PC-9 (cell line): ENCODE data around the gene ASTN2. TPM values are rescaled to one million over a fixed set of nuclear protein-coding genes. Genes with fewer than 3 reads are reported as not detected.

Experiments used
- BruUV-seq: library from RNA; stranded (reverse); fragments of 400-500 nt; replicated peaks from 2 replicates; lab custom pipeline; 2021; lab: Mats Ljungman, UMichigan
- CTCF ChIA-PET: fragments of 300-600 bp; sonication (Branson Sonifier 250); formaldehyde crosslinking; loops from one replicate; lab custom pipeline; 2022; ENCODE audit warnings: antibody characterized with exemption; lab: Charles Lee
- POLR2A ChIA-PET: fragments of 300-600 bp; sonication (Branson Sonifier 250); formaldehyde crosslinking; loops from one replicate; lab custom pipeline; 2022; ENCODE audit warnings: antibody characterized with exemption; ENCODE audit not compliant: unreplicated experiment; lab: Charles Lee
- DNase-seq, 2 experiments: peaks; one replicate each; pipeline versions ENCODE4 v3.0.0 to v3.0.0-alpha.2; 2015 to 2022; ENCODE audit warnings: mixed read lengths in 1 of 2
- H2AFZ ChIP-seq: fragments of 200-600 bp; sonication (generic); 2 replicates; pipeline ENCODE4 v1.8.1; 2017; ENCODE audit warnings: antibody characterized with exemption
- H3F3A ChIP-seq: fragments of 200-600 bp; sonication (generic); 2 replicates; pipeline ENCODE4 v1.8.1; 2017; ENCODE audit warnings: antibody characterized with exemption, mild to moderate bottlenecking, low read depth; ENCODE audit not compliant: insufficient read depth
- H3K27ac ChIP-seq: fragments of 200-600 bp; sonication (generic); 2 replicates; pipeline ENCODE4 v1.6.1; 2016; ENCODE audit warnings: mixed run types
- H3K27me3 ChIP-seq: fragments of 200-600 bp; sonication (generic); 2 replicates; pipeline ENCODE4 v1.6.1; 2016; ENCODE audit warnings: low read depth, mixed run types; ENCODE audit not compliant: insufficient read depth
- H3K36me3 ChIP-seq: fragments of 200-600 bp; sonication (generic); 2 replicates; pipeline ENCODE4 v1.6.1; 2016; ENCODE audit warnings: low read depth, mixed run types
- H3K4me1 ChIP-seq: fragments of 200-600 bp; sonication (generic); replicated peaks from 2 replicates; pipeline ENCODE4 v1.6.1; 2016; ENCODE audit warnings: mixed run types; ENCODE audit not compliant: insufficient read depth
- H3K4me2 ChIP-seq: fragments of 200-600 bp; sonication (generic); 2 replicates; pipeline ENCODE4 v1.6.1; 2017; ENCODE audit warnings: mixed run types
- H3K4me3 ChIP-seq: fragments of 200-600 bp; sonication (generic); 2 replicates; pipeline ENCODE4 v1.6.1; 2016; ENCODE audit warnings: mixed run types
- H3K79me2 ChIP-seq: fragments of 200-600 bp; sonication (generic); 2 replicates; pipeline ENCODE4 v1.6.1; 2017; ENCODE audit warnings: low read depth, mixed run types
- H3K9me2 ChIP-seq: fragments of 200-600 bp; sonication (generic); 2 replicates; pipeline ENCODE4 v1.8.1; 2017; ENCODE audit warnings: mild to moderate bottlenecking; ENCODE audit not compliant: insufficient read depth
- H3K9me3 ChIP-seq: fragments of 200-600 bp; sonication (generic); 2 replicates; pipeline ENCODE4 v1.8.1; 2016; ENCODE audit warnings: low read depth; ENCODE audit not compliant: insufficient read depth
- H4K20me1 ChIP-seq: fragments of 200-600 bp; sonication (generic); 2 replicates; pipeline ENCODE4 v1.8.1; 2017; ENCODE audit not compliant: insufficient read depth
- CTCF ChIP-seq: fragments of 200-600 bp; sonication (generic); conservative IDR thresholded peaks from 2 replicates; pipeline ENCODE4 v1.6.1; 2017; ENCODE audit warnings: mixed run types, antibody characterized with exemption, mild to moderate bottlenecking, moderate library complexity
- EZH2 ChIP-seq: fragments of 200-600 bp; sonication (generic); IDR thresholded peaks from 2 replicates; pipeline ENCODE4 v1.8.0; 2017; ENCODE audit warnings: antibody characterized with exemption, low read depth
- intact Hi-C: fragments of 100-400 bp; cut with micrococcal nuclease; formaldehyde crosslinking; loops from one replicate; pipeline ENCODE4 v1.10.0; 2022; ENCODE audit not compliant: unreplicated experiment
- total RNA-seq: library from RNA; stranded (reverse); gene quantifications from 2 replicates; pipeline ENCODE4 v1.2.3, GENCODE V29; 2021

Gene ASTN2
- total RNA-seq, 1 experiment from 2014 or later, result 6.2 TPM

GRCh38 chr9:116705531-116705930 lies 709.3 kb downstream of the ASTN2 start:
- DNase-seq, result no peak
- H4K20me1 ChIP-seq, result peaks cover 4% of the 10 kb centered on the region; the same call in 1 of the 2 replicates
- no peak for TF ChIP-seq EZH2
- no peak for TF ChIP-seq CTCF
- H3K36me3 ChIP-seq, result 0 out of 2 replicates have a peak, but pooled peaks cover 7% of the 10 kb centered on the region
- no peak overlapping the region for H3K4me3 ChIP-seq
- POLR2A ChIA-PET, result interaction anchor here (0.6 kb wide), 1 partner anchor 21 kb away, joined by 9 read pairs; no protein-coding TSS in a partner anchor
- BruUV-seq, result no TSS peak
- CTCF ChIA-PET, result no interaction called here
- H3K9me3 ChIP-seq, result no peaks in the 10 kb centered on the region
- peaks cover 6% of the 10 kb centered on the region; the same call in 1 of the 2 replicates for H3K79me2 ChIP-seq
- no peak overlapping the region for H3K4me2 ChIP-seq
- H3K27ac ChIP-seq, result no peak overlapping the region
- H3F3A ChIP-seq, result peaks cover 21% of the 10 kb centered on the region; the same call in 1 of the 2 replicates
- no peaks in the 10 kb centered on the region for H3K9me2 ChIP-seq
- peaks cover 22% of the 10 kb centered on the region for H3K4me1 ChIP-seq
- intact Hi-C loops, result no loop called here
- H3K27me3 ChIP-seq, result no peaks in the 10 kb centered on the region
- no peak overlapping the region for H2AFZ ChIP-seq

GRCh38 chr9:116704470-116704869 lies 710.4 kb downstream of the ASTN2 start:
- no TSS peak for BruUV-seq
- Histone ChIP-seq H3K4me1 (peaks cover 30% of the 10 kb centered on the region), H2AFZ (no peak overlapping the region), H3K36me3 (peaks cover 18% of the 10 kb centered on the region), H3K79me2 (peaks cover 11% of the 10 kb centered on the region; the same call in 1 of the 2 replicates), H3K9me2 (no peaks in the 10 kb centered on the region), H3K27me3 (no peaks in the 10 kb centered on the region), H3F3A (peaks cover 24% of the 10 kb centered on the region; the same call in 1 of the 2 replicates), H3K4me2 (no peak overlapping the region), H3K4me3 (no peak overlapping the region), H3K9me3 (no peaks in the 10 kb centered on the region), H3K27ac (no peak overlapping the region), H4K20me1 (peaks cover 4% of the 10 kb centered on the region; the same call in 1 of the 2 replicates)
- no peak for TF ChIP-seq CTCF
- no peak for TF ChIP-seq EZH2
- intact Hi-C loops, result no loop called here
- POLR2A ChIA-PET, result no interaction called here
- DNase-seq, result no peak
- CTCF ChIA-PET, result no interaction called here

- Histone ChIP-seq H3K9me2 (no peaks in the 10 kb centered on the region), H3K4me3 (no peak overlapping the region), H3F3A (peaks cover 24% of the 10 kb centered on the region; the same call in 1 of the 2 replicates), H3K36me3 (peaks cover 26% of the 10 kb centered on the region), H3K4me1 (peaks cover 30% of the 10 kb centered on the region), H3K79me2 (peaks cover 18% of the 10 kb centered on the region), H3K4me2 (no peak overlapping the region), H4K20me1 (peaks cover 4% of the 10 kb centered on the region; the same call in 1 of the 2 replicates), H3K9me3 (no peaks in the 10 kb centered on the region), H3K27ac (no peak overlapping the region), H3K27me3 (no peaks in the 10 kb centered on the region), H2AFZ (no peak overlapping the region)
- ChIA-PET CTCF (no interaction called here), POLR2A (no interaction called here)
- no TSS peak for BruUV-seq
- no peak for DNase-seq
- intact Hi-C loops, result no loop called here
- TF ChIP-seq EZH2, result no peak
- no peak for TF ChIP-seq CTCF
These were observed 711.2 kb downstream of the ASTN2 start for GRCh38 chr9:116703634-116704033.
